Jurkat, Clone E6-1 (cell line): Measurements from ENCODE around the gene LRRC8D.

Experiments used
- DNase-seq: peaks from one replicate; pipeline ENCODE4 v3.0.0-alpha.2; 2011; ENCODE audit warnings: low read depth, low spot score
- H3K4me3 ChIP-seq: 2 replicates; pipeline ENCODE4 v1.5.1; 2011; ENCODE audit warnings: mild to moderate bottlenecking, low read length, control low read depth, moderate library complexity

The LRRC8D gene

DNA sequence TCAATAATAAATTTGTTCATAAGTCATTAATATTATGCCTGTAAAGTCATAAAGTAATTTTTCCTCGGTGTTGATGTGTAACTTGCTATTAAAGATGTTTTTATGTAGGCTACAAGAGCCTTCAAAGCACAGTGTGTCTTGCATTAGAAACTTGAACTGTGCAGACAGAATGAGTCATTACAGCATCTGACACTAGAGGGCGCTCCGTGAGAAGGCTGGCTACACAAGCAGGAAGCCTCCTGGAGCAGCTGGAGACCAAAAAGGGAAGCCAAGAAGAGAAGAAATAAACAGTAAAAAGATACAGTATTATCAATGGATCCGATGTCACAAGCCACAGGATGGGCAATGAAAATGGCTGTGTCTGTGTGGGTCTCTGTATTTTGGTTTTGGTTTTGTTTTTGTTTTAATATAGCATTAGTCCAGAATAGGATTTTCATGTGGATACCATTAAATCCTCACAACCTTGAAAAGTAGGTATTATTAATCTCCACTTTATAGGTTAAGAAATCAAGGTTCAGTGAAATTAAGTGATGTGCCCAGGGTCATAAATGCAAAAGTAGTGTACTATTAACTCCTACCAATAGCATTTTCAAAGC lies 16.1 kb upstream of the LRRC8D start:
- no peak overlapping the region for H3K4me3 ChIP-seq
- peak; percentile 84 for DNase-seq

GRCh38 chr1:89806616-89807015 lies 14.2 kb upstream of the LRRC8D start:
- DNase-seq = no peak

DNA sequence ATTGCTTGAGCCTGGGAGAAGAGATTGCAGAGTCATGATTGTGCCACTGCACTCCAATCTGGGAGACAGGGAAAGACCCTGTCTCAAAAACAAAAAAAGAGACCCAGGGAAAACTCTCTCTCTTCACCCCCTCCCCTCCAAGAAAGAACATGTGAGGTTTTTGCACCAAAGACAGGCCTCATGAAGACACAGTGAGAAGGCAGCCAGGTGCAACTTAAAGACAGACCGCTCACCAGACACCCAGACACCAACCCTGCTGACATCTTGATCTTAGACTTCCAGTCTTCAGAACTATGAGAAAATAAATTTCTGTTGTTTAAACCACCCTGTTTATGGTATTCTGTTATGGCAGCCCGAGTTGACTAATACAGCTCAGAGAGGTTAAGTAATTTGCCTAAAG lies 13.3 kb upstream of the LRRC8D start:
- no peak overlapping the region for H3K4me3 ChIP-seq
- no peak for DNase-seq

More at GRCh38 chr1:89806616-89807015, 14.2 kb upstream of the LRRC8D start:
- H3K4me3 ChIP-seq = no peak overlapping the region

- H3K4me3 ChIP-seq = no peak overlapping the region
- DNase-seq = no peak
Measured at GRCh38 chr1:89807983-89808382, 12.8 kb upstream of the LRRC8D start.

DNA sequence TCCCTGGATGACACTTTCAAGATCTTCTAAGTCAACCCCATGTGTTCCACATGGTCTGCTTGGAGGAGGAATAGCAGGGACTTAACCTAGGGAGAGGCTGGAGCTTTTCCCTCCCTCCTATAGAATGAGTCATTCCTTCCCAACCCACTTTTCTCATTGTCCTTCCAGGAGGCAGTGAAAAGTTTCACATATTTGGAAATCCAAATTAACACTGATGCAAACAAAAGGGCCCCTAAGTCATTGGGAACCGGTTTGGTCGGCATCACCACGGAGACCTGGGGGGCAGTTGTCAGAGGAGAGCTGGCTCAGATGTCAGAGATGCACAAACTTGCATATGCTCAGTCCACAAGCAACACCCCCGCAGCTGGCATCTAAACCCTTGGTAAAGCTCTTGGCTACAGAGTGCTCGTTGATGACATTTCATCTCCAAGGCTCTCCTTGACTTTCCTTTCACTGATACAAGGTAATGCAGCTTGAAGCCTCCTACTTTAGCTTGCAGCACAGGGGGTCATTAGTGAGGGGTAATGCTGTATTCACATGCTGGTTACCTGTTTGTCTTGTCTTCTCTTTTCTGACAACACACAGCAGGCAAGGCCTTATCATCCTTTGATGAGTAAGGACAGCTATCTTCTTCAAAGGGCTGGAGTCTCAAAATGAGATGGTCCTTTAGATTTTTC lies 12.3 kb upstream of the LRRC8D start:
- no peak overlapping the region for H3K4me3 ChIP-seq
- DNase-seq = no peak

GRCh38 chr1:89809556-89809955 lies 11.3 kb upstream of the LRRC8D start:
- no peak overlapping the region for H3K4me3 ChIP-seq
- DNase-seq = no peak

DNA sequence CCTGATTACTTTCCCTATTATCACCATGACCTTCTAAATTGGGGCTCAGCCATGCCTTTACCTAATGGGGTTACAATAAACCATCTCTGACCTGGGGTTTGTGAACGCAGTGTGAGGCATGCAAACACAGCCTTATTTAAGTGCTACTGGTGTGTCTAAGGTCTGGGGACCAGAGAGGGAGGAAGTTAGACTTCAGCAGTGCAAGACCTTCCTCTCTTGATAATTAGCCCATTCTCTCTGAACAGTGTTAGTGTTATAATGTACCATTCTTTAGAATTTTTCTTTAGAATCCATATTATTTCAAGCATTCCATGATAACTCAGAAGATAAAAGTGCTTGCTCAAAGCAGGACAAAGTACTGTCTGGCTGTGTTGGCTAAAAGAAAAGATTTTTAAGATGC lies 10.5 kb upstream of the LRRC8D start:
- DNase-seq = no peak

GRCh38 chr1:89810880-89811279 lies 10.0 kb upstream of the LRRC8D start:
- H3K4me3 ChIP-seq = no peak overlapping the region
- no peak for DNase-seq

More for the DNA sequence above, 10.5 kb upstream of the LRRC8D start:
- H3K4me3 ChIP-seq = no peak overlapping the region

GRCh38 chr1:89812992-89813391 lies 7.8 kb upstream of the LRRC8D start:
- DNase-seq = no peak

DNA sequence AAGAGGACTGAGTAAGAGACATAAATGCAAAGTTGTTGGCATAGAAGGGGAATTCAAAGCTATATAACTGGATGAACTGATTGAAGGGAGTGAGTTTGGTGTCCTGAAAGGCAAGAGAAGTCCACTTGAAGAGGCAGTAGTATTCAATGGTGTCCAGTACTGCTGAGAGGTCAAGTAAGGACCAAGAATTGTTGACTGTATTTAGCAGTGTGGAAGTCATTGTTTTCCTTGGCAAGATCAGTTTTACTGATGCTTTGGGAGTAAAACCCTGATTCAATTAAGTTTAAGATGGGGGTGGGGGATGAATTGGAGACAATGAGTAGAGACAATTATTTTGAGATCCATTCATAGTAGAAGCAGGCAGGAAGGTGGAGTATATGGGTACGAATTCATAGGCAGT lies 5.8 kb upstream of the LRRC8D start:
- no peak for DNase-seq
- H3K4me3 ChIP-seq = no peak overlapping the region

More at GRCh38 chr1:89812992-89813391, 7.8 kb upstream of the LRRC8D start:
- H3K4me3 ChIP-seq = no peak overlapping the region

DNA sequence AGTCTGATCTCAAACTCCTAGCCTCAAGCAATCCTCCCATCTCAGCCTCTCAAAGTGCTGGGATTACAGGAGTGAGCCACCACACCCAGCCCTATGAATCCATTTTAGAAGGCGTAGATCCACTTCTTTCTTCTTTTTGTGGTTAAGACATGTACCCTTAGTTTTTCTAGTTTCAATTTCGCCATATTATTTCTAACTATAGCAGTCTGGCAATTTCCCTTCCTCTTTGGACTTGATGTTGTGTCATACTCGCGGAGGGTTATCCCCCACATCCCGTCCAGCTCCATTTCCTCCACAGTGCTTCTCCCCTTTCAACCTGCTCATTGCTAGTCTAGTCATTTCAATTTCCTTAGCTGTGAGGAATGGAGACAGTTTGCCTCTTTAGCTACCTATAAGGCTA lies 5.2 kb upstream of the LRRC8D start:
- no peak overlapping the region for H3K4me3 ChIP-seq
- no peak for DNase-seq

- H3K4me3 ChIP-seq = no peak overlapping the region
- no peak for DNase-seq
Measured at GRCh38 chr1:89816366-89816765, 4.5 kb upstream of the LRRC8D start.

DNA sequence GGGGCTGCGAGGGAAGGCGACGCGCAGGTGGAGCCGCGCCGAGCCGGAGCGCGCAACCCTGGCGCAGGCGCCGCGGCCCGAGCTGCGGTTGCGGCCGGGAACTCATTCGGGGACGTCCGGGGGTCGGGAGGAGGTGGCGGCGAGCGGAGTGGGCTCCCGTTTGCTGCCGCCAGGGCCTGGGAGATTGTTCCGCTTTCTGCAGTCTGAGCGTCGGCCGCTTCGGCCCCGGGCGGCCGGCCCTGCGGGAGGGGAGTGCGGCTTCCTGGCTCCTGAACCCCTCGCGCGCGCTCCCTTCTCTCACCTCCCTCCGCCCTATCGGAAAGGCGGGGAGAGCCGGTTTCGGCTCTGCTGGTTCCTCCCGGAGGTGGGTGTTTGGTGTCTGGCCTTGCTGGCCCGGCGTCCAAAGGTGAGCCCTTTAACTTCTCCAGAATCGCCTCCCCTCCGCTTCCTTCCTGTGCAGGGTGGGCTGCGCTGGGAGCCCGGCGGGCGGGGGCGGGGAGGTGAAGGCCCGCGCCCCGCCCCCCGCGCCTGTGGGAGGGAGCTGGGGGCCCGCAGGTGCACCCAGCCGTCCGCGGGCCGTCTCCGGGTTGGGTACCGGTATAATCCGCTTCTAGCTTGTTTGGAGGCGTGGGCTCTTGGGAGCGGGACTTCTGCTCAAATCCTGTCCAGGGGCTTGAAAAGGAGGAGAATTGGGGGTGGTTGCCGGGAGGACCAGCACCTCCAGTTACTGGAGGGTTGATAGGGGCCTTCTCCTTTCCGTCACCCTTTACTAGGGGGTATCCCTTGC lies 683 bp downstream of the LRRC8D start:
- DNase-seq = peak; percentile 50
- H3K4me3 ChIP-seq = peak overlapping the region; percentile 71

DNA sequence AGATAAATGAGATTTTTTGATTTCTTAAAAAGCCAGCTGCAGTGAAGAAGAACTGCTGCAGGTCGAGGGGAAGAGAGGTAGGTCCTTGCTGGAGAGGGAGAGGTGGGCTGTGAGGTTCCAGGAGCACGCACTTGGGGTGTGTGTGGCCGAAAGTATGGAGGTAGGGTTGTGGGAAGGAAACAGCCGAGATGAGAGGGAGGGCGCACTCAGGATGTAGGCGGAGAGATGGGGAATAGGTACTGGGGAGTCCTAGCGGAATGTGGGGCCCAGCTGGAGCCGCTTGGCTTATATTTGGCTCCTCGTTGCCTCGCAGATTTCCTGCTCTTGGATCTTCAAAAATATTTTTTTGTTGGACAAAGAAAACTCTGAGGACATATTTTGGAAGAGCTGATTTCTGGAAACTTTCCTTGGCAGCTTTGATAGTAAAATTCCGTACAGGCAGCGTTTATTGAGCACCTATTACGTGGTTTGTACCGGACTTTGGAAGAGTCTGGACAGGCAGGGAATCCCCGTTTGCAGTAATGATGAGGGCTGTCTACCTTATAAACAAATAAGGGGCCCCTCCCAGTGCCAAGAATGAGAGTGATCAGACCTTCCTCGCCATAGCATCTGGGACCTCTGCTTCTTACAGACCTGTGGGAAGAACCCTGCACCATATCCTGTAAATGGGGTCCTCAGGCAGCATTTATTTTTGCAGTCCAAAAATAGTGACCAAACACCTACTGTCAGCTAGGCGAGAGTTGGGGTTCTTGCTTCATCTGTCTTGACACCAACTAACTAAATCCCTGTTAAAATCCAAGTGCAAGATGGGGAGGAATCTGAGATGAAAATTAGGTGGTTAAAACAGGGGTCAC lies 1.5 kb downstream of the LRRC8D start:
- no peak for DNase-seq
- peak overlapping the region; percentile 71 for H3K4me3 ChIP-seq

GRCh38 chr1:89822999-89823628 lies 2.3 kb downstream of the LRRC8D start:
- H3K4me3 ChIP-seq = no peak overlapping the region
- no peak for DNase-seq

DNA sequence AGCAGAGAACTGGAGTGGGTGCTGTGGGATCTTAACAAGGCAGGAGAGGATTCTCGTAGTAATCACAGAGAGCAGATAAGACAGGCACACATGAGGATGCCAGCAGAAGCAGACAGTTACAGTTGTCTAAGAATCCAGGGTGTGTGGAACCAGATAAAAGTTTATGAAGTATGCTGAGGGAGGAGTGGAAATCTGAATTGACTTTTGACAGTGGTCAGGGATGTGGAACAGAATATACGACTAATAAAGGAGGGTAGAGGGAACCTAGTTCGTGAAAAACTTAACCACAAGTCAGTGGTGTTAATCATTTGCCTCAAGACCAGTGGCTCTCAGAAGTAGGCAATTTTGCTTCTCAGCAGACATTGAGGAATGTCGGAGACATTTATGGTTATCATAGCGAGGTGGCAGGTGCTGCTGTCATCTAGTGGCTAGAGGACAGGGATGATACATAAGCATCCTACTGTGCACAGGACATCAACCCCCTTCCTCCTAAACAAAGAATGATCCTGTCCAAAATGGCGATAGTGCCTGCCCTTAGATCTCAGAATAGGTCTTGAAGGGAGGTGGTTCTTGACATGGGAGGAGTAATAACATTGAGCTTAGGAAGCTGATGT lies 3.0 kb downstream of the LRRC8D start:
- H3K4me3 ChIP-seq = no peak overlapping the region
- DNase-seq = no peak

GRCh38 chr1:89826594-89826993 lies 5.8 kb downstream of the LRRC8D start:
- no peak overlapping the region for H3K4me3 ChIP-seq
- DNase-seq = no peak

GRCh38 chr1:89827330-89827729 lies 6.5 kb downstream of the LRRC8D start:
- DNase-seq = no peak
- H3K4me3 ChIP-seq = no peak overlapping the region

- no peak overlapping the region for H3K4me3 ChIP-seq
- no peak for DNase-seq
Measured at GRCh38 chr1:89827902-89828301, 7.1 kb downstream of the LRRC8D start.
